ENCODE measurements around the gene PSMC3IP.
"Not testable (repeated sequence)": the region's sequence is repeated elsewhere in the genome, so short reads cannot be mapped to it uniquely, and the experiment has no call there.

Gene PSMC3IP

GRCh38 chr17:42577532-42578281 lies at the start of gene PSMC3IP:
Gene PSMC3IP, minus strand, starts transcription at chr17:42577729. Its CDS starts 43 bp downstream, at chr17:42577686.
- DNase-seq (ENCODE audit: low read depth in 2 of 2): peak; percentile 82 to 92

GRCh38 chr17:42623732-42624596 lies 46.4 kb upstream of the PSMC3IP start:
- no peak for DNase-seq (ENCODE audit: low read depth in 2 of 2)

- DNase-seq (ENCODE audit: low read depth in 2 of 2): no peak
Measured at GRCh38 chr17:42623271-42623670, 45.7 kb upstream of the PSMC3IP start.

GRCh38 chr17:42621987-42622386 lies 44.5 kb upstream of the PSMC3IP start:
- not testable (repeated sequence) for DNase-seq (ENCODE audit: low read depth in 2 of 2)

- DNase-seq (ENCODE audit: low read depth in 2 of 2): no peak
Measured at GRCh38 chr17:42618442-42619150, 41.1 kb upstream of the PSMC3IP start.

- no peak for DNase-seq (ENCODE audit: low read depth in 2 of 2)
Measured at GRCh38 chr17:42617956-42618431, 40.5 kb upstream of the PSMC3IP start.

- no peak for DNase-seq (ENCODE audit: low read depth in 2 of 2)
Measured at GRCh38 chr17:42613699-42614295, 36.3 kb upstream of the PSMC3IP start.

- DNase-seq (ENCODE audit: low read depth in 2 of 2): no peak
Measured at GRCh38 chr17:42612013-42612412, 34.5 kb upstream of the PSMC3IP start.

GRCh38 chr17:42609814-42610801 lies 32.6 kb upstream of the PSMC3IP start:
- DNase-seq (ENCODE audit: low read depth in 2 of 2): peak in 1 of 2 donors; percentile 15

- peak; percentile 98 to 99 for DNase-seq (ENCODE audit: low read depth in 2 of 2)
Measured at GRCh38 chr17:42609182-42609813, 31.8 kb upstream of the PSMC3IP start, which contains the start of the genes RETREG3 and TUBG1. Gene RETREG3, minus strand, starts transcription at chr17:42609374. Its CDS starts 50 bp downstream, at chr17:42609324. Gene TUBG1, plus strand, starts transcription at chr17:42609683. Its CDS starts 55 bp downstream, at chr17:42609738.

GRCh38 chr17:42608305-42609181 lies 31.0 kb upstream of the PSMC3IP start:
- DNase-seq (ENCODE audit: low read depth in 2 of 2): peak in 1 of 2 donors; percentile 6

- no peak for DNase-seq (ENCODE audit: low read depth in 2 of 2)
Measured at GRCh38 chr17:42607769-42608168, 30.2 kb upstream of the PSMC3IP start.

GRCh38 chr17:42603318-42603717 lies 25.8 kb upstream of the PSMC3IP start:
- no peak for DNase-seq (ENCODE audit: low read depth in 2 of 2)

GRCh38 chr17:42598905-42599304 lies 21.4 kb upstream of the PSMC3IP start:
- no peak for DNase-seq (ENCODE audit: low read depth in 2 of 2)

- no peak for DNase-seq (ENCODE audit: low read depth in 2 of 2)
Measured at GRCh38 chr17:42596386-42596785, 18.9 kb upstream of the PSMC3IP start.

- no peak for DNase-seq (ENCODE audit: low read depth in 2 of 2)
Measured at GRCh38 chr17:42591411-42591810, 13.9 kb upstream of the PSMC3IP start.

- DNase-seq (ENCODE audit: low read depth in 2 of 2): no peak
Measured at GRCh38 chr17:42590886-42591285, 13.4 kb upstream of the PSMC3IP start.

- DNase-seq (ENCODE audit: low read depth in 2 of 2): no peak
Measured at GRCh38 chr17:42586514-42587230, 9.1 kb upstream of the PSMC3IP start.

Data from stimulated activated CD4-positive, alpha-beta T cell treated with anti-CD3 and anti-CD28 coated beads, Interleukin-1b, Interleukin-23, amount 100 ng/mL, for 4 hours (primary cell).